ENCODE results near the gene TCP10L. TPM values are rescaled to one million over a fixed set of nuclear protein-coding genes. Genes with fewer than 3 reads are reported as not detected.

TCP10L gene
- total and polyA plus RNA-seq, 2 of the 8 experiments (the other 6 are each of a cell fraction or from before 2014, with no cell fraction given) = 0.45 to 0.99 TPM

- TF ChIP-seq HDAC2 (IDR thresholded peaks at IDR 0.05; ENCODE audit: borderline replicate concordance in 1 of 2, low read depth in 2 of 2, low read length in 2 of 2) = peak in 1 of 2 experiments; percentile 46; a peak in 1 of 4 replicates
- TF ChIP-seq, protein P1, sequence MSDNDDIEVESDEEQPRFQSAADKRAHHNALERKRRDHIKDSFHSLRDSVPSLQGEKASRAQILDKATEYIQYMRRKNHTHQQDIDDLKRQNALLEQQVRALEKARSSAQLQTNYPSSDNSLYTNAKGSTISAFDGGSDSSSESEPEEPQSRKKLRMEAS (IDR thresholded peaks at IDR 0.05) = peak; percentile 60; the same call in 1 of the 2 replicates
- TF ChIP-seq RAD21 (IDR thresholded peaks at IDR 0.05 in 1 of 2, conservative IDR thresholded peaks at IDR 0.05 in 1 of 2; ENCODE audit: low read depth in 2 of 2, low read length in 2 of 2) = peak; percentile 67 to 74
- peak; percentile 47; the same call in 1 of the 2 replicates for TF ChIP-seq POLR2AphosphoS5 (IDR thresholded peaks at IDR 0.05; ENCODE audit: low read depth, low read length)
- TF ChIP-seq E2F6 (IDR thresholded peaks at IDR 0.05) = peak; percentile 80
- TF ChIP-seq CREB1 (IDR thresholded peaks at IDR 0.05) = peak; percentile 48; the same call in 1 of the 2 replicates
- TF ChIP-seq ATF3 (IDR thresholded peaks at IDR 0.05; ENCODE audit: insufficient read depth, low read depth, low read length) = no peak
- TF ChIP-seq TEAD4 (IDR thresholded peaks at IDR 0.05; ENCODE audit: low read depth, low read length) = peak; percentile 63
- TF ChIP-seq RBBP5 (IDR thresholded peaks at IDR 0.05; ENCODE audit: borderline replicate concordance, low read depth, low read length) = peak; percentile 57; the same call in 1 of the 2 replicates
- TF ChIP-seq TAF1 (IDR thresholded peaks at IDR 0.05; ENCODE audit: low read depth, low read length) = peak; percentile 80
- peak; percentile 92 for TF ChIP-seq KDM4A (IDR thresholded peaks at IDR 0.05; ENCODE audit: low read depth, low read length, severe bottlenecking)
- peak in 1 of 2 experiments; percentile 17; a peak in 1 of 3 replicates for TF ChIP-seq EP300 (IDR thresholded peaks at IDR 0.05; ENCODE audit: borderline replicate concordance in 1 of 2, low read depth in 2 of 2, low read length in 2 of 2)
- peak; percentile 5 for TF ChIP-seq NANOG (IDR thresholded peaks at IDR 0.05; ENCODE audit: insufficient read depth, low read depth, low read length, poor library complexity, severe bottlenecking)
- TF ChIP-seq ASH2L (IDR thresholded peaks at IDR 0.05; ENCODE audit: low read length) = peak; percentile 90
- TF ChIP-seq POU5F1 (IDR thresholded peaks at IDR 0.05; ENCODE audit: low read depth, low read length) = no peak
- peak; percentile 57; the same call in 1 of the 2 replicates for TF ChIP-seq TBP (IDR thresholded peaks at IDR 0.05; ENCODE audit: low read depth, low read length)
- TF ChIP-seq PHF8 (conservative IDR thresholded peaks at IDR 0.05; ENCODE audit: low read depth, low read length) = 0 out of 2 replicates have a peak, but pooled peaks have one; percentile 24
Observed at GRCh38 chr21:32569261-32570230, 15.8 kb downstream of the TCP10L start (continued).

Measured in H1 (cell line).